ENCODE data around the gene HCFC1.

- TF ChIP-seq CTCF (IDR thresholded peaks at IDR 0.05) (no peak), POLR2A (IDR thresholded peaks at IDR 0.05) (no peak)
These were observed 52.3 kb downstream of the HCFC1 start for GRCh38 chrX:153919281-153919680.
